22Rv1 (cell line): Measurements from ENCODE around the gene RAB35.

Experiments used
- ZFX ChIP-seq: fragments of 450-650 bp; IDR thresholded peaks from 2 replicates; pipeline ENCODE4 v1.6.1; 2017; ENCODE audit warnings: antibody characterized with exemption, borderline replicate concordance
- TF ChIP-seq, protein P1 (sequence below): fragments of 450-650 bp; IDR thresholded peaks from 2 replicates; pipeline ENCODE4 v1.5.1; 2017; ENCODE audit warnings: mild to moderate bottlenecking

DNA sequence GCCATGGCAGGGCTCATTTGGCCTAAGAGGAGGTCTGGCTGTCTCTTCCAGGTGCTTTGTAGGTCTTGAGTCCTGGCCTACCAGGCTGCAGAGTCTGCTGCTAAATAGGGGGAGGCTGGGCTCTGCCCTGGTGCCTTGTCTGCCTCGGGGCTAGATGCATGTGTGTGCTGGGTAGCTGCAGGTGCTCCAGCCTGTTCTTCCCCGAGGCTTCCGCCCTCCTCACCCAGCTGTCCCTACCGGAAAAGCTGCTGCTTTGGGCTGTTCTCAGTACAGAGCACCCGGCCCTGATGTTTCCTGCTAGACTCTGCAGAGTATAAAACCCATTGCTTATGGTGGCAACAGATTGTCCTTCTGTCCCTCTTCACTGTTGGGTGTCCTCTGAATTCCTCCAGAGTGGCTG lies 37.7 kb downstream of the RAB35 start:
- TF ChIP-seq, protein P1, sequence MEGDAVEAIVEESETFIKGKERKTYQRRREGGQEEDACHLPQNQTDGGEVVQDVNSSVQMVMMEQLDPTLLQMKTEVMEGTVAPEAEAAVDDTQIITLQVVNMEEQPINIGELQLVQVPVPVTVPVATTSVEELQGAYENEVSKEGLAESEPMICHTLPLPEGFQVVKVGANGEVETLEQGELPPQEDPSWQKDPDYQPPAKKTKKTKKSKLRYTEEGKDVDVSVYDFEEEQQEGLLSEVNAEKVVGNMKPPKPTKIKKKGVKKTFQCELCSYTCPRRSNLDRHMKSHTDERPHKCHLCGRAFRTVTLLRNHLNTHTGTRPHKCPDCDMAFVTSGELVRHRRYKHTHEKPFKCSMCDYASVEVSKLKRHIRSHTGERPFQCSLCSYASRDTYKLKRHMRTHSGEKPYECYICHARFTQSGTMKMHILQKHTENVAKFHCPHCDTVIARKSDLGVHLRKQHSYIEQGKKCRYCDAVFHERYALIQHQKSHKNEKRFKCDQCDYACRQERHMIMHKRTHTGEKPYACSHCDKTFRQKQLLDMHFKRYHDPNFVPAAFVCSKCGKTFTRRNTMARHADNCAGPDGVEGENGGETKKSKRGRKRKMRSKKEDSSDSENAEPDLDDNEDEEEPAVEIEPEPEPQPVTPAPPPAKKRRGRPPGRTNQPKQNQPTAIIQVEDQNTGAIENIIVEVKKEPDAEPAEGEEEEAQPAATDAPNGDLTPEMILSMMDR: no peak
- no peak for TF ChIP-seq ZFX
